HG02571 (cell line): ENCODE measurements around the gene GSK3A.
"Not testable (repeated sequence)": the region's sequence is repeated elsewhere in the genome, so short reads cannot be mapped to it uniquely, and the experiment has no call there.

Experiments
- ATAC-seq: cut with Tn5 transposase; IDR thresholded peaks from one replicate; pipeline ENCODE4 v1.9.1; 2021; ENCODE audit warnings: mild to moderate bottlenecking, moderate library complexity; ENCODE audit not compliant: unreplicated experiment

The GSK3A gene

DNA sequence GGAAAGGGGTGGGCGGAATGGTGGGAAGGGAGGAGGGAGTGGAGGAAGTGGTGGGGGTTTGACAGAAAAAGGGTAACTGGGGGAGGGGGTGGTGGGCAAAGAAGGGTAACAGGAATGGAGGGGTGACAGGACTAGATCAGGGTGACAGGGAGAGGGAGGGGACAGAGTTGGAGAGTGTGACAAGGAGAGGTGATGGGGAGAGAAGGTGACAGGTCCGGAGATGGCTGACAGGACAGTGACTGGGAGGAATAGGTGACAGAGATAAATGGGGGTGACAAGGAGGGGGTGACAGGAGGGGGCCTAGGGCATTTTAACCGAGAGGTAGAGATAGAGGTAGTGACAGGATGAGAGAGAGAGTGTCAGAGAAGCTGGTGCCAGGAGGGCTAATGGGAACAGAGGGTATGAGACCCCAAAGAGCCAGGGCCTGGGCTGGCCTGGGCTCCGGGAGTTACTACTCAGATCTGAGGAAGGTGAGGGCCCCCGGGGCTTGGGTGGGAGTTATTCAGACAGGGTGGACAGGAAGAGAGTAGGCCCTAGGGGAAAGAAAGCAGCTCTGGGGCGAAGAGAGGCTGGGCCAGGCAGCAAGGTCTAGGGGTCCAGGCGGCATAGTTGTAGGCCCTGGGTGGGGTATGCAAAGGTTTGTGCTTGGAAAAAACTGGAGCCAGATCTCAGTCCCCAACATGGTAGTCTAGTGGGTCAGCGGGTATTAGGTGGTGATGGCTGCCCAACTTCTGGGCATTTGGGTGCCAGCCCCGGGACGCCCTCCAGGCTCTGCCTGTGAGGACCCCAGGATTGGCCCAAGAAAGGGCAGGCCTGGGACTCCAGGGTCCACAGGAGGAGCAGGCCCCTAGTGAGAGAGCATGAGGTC is 27.3 kb upstream of the GSK3A start:
- no peak for ATAC-seq

DNA sequence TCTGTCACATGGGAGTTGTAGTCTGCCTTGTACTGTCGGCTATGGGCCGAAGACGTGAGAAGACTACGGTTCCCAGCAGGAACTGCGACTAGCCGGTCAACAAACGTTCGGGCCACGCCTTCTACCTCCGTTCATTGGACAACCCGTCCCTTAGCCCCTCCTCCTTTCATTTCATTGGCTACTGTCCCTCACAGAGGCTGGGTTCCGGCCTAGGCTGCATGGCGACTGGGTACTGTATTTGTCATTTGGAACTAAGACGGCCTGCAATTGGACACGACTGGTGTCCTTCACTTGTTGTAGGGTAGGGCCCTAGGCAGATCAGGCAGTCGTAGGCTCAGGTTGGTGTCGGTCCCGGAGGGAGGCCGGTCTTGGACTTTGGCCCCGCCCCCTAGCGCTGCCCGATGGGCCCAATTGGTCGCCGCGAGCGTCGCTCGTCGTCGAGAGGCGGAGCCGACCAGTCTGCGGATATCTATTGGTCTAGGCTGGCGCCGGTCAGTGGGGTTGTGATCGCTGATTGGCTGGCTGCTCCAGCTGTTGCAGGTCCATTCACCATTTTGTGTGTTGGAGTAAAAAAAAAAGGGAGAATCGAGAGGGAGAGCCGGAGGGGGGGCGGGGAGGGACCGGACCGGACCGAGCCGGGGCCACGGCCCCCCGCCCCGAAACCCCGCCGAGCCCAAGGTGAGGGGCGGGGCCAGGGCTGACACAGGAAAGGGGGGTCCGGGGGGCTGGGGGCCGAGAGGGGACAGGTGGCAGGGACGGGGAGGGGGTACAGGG is 26.5 kb upstream of the GSK3A start, which contains the start of gene CIC:
Gene CIC, plus strand, starts transcription at position 549 of the 774 bp plus-strand sequence. CDS start 2,532 bp downstream, outside the sequence.
- peak; percentile 73 for ATAC-seq

DNA sequence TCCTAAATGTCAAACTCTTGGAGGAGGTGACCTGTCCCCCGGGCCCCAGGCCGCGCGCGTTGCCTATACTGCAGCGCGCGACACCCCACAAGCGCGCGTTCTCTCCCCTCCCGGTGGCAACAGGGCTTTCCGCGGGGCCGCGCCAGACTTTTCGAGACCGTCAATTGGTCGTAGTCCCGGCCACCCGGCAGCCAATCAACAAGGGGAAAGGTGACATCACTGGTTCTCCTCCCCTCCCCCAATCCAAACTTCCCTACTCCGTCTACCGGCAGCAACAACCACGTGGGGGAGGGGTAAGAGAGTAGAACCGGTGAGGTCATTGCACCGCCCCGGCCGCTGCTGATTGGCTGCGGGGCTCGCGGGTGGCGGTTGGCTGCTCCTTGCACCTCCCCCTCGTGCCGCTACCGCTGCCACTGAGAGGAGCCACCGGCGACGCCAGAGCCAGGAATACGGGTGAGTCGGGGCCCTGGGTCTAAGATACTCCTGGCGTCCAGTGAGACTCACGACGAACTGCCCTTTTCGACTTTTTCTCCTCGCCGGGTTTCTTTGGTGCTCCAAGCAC is 25.8 kb upstream of the GSK3A start:
- ATAC-seq: peak; percentile 49

DNA sequence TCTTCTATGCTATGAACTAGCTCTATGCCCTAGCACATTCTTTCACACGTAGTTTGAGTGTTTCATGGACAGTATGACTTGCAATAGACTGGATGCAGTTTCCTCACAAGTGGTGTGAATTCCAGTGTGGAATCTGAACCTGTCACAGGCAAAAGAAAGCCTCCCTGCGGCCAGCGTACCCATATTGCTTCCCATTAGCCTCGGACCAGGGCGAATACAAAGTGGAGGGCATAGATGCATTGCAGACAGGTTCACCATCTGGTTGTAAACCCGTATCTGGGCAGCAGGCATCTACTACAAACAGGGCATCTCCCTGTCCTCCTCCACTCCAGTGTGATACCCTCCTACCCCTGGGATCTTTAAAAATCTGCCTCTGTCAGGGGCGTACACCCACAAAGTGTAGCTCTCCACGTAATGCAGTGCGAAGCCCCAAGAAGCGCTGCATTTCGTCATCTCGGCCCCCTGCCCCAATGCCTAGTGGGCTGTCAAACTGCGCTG is 25.3 kb upstream of the GSK3A start:
- no peak for ATAC-seq

DNA sequence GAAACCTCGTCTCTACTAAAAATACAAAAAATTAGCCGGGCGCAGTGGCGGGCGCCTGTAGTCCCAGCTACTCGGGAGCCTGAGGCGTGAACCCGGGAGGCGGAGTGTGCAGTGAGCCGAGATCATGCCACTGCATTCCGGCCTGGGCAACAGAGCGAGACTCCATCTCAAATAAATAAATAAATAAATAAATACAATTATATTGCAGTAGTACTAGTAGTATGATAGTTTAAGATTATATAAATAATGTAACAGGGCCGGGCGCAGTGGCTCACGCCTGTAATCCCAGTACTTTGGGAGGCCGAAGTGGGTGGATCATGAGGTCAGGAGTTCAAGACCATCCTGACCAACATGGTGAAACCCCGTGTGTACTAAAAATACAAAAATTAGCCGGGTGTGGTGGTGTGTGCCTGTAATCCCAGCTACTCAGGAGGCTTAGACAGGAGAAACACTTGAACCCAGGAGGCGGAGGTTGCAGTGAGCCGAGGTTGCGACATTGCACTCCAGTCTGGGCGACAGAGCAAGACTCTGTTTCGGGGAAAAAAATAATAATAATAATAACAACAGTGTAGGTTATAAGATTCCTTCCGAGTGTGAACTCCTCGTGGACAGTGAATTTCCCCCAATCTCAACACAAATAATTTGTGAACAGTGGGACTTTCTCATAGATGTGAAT is 24.7 kb upstream of the GSK3A start:
- not testable (repeated sequence) for ATAC-seq

DNA sequence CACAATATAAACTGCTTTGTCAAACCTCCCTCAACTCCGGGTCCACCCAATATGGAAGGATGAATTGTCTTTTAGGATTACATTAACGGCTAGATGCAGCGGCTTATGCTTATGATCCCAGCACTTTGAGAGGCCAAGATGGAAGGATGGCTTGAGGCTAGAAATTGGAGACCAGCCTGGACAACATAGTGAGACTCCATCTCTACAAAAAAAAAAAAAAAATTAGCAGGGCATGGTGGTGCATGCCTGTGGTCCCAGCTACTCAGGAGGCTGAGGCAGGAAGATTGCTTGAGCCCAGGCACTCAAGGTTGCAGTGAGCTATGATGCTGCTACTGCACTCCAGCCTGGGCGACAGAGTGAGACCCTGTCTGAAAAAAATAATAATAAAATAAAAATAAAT is 23.7 kb upstream of the GSK3A start:
- not testable (repeated sequence) for ATAC-seq

DNA sequence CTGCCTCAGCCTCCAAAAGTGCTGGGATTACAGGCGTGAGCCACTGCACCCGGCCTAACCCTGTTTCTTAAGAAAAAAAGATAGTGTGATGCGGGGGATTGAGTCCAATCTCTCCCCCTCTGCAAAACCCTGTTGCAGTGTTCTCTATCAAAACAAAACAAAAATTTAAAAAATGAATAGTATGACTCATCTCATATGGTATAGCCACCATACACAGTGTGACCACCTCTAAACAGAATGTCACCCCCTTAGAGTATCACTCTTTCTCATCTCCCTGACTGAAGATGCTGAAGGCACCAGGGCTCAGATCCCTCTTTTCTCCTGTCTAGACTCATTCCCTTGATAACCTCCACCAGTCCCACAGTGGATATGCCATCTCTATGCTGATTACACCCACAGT is 19.4 kb upstream of the GSK3A start:
- ATAC-seq: no peak

DNA sequence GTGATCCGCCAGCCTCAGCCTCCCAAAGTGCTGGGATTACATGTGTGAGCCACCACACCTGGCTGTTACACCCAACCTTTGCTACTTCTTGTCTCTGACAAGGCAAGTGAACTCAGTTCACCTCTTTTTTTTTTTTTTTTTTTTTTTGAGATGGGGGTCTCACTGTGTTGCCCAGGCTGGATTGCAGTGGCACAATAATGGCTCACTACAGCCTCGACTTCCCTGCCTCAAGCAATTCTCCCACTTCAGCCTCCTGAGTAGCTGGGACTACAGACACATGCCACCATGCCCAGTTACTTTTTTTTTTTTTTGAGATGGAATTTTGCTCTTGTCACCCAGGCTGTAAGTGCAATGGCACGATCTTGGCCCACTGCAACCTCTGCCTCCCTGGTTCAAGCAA is 15.4 kb upstream of the GSK3A start:
- not testable (repeated sequence) for ATAC-seq

DNA sequence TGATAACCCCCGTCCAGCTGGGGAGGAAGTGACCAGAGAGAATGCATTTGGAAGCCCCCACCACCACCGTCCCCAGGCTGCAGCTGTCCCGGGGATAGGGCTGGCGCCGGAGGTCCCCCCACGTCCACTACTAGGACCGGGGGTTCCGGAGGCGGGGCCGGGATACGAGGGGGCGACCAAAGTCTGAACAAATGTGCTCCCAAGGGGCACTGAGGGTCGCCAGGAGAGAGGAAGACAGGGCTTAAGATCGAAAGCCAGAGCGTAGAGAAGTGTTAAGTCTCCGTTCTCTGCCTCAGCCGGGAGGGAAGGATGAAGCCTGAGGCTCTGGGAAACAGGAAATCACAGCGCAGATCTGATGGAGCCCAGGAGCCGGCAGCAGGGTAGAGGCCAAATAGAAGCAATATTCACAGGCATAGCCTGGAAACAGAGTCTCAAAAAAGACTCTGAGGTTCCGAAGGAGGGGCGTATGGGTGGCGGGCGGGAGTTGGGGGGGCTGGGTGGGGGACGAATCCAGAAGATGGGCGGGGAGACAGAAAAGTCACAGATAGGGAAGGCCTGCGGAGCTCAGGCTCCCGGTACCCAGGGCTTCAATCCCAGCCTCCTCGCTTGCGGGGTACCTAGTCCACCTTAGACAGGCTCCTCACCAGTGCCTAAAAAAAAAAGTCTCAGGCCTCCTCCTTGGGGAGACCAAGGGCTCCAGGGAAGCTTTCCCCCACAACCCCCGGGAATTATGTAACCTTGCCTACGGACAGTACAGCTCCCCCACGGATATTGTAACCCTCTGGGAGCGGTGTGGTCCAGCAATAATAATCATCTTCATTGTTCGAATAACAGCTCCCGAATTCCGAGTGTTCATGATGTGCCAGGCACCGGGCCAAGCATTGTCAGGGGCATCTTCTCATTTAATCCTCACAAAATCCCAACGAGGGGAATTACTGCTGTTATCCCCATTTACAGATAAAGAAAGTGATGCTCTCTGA is 13.7 kb upstream of the GSK3A start:
- no peak for ATAC-seq

DNA sequence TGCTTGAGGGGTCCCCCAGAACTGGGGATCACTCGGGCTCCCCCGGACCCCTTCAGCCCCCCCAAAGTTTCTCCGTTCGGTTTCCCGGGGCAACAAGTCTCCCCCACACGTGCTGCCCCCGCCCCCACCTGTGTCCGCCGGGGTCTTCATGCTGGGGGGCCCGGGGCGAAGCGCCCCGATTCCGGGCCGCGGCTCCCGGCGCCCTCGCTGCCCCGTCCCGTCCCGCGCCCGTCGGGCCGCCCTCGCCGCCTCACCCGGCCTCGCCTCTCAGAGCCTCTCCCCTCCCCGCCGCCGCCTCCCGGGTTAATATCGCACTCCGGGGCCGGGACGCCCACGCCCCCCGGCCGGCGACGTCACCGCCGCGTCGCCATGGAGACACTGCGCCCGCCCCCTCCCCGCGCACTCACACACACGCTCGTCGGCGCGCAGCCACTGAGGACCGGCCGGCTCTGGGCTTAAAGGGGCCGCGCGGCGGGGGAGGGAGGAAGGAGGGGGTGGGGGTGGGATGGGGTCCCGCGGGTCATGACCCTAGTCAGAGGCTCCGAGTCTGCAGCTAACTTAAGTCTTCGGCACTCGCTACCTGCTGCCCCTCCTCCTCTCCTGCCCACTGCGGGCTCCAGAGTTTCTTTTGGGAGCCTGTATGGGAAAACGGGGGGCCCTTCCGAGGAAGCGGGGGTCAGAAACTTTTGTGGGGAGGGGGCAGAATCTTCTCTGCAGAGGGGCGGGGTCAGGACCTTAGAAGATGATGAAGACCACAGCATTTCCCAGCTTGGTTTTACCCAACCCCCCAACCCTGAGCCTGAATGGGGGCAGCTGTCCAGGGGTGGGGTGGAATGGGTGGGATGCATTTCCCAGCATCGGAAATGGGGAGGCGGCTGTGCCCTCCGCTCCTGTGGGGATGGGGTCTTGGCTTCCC is 12.7 kb upstream of the GSK3A start, which contains the start of gene ERF:
Gene ERF, minus strand, starts transcription at position 279 of the 916 bp plus-strand sequence. Its CDS starts 129 bp downstream, at position 150.
- peak; percentile 55 for ATAC-seq

DNA sequence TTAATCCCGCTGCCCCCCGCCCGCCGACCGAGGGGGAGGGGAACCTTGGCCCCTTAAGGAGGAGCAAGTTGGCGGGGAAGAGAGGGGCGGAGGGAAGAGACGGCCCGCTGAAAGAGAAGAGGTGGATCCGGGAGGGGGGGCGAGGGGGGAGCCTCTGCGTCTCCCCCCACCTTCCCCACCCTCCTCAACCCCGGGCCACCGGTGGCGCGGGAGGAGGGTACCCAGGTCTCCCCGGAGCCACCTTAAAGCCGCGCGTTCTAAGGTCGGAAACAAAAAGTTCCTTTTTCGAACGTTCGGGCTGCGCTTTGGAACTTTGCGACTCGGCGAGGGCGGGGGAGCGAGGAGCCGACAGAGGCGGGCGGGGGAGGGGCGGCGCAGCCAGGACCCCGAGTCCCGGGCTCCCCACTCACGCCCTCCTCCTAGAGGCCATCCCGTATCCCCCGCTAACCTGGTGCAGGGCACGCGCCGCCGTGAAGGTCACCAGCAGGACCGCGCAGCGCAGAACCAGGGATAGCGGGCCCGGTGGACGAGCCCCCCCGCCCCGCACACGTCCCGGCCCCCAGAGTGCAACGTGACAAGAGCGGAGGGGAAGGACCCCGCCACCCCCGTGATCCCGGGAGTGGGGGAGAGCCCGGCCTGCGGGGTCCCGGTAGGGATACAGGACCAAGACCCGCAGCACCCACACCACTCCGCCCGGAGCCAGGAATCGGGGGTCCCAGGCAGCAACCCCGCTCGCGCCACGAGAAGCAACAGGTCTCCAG is 11.9 kb upstream of the GSK3A start:
- no peak for ATAC-seq

DNA sequence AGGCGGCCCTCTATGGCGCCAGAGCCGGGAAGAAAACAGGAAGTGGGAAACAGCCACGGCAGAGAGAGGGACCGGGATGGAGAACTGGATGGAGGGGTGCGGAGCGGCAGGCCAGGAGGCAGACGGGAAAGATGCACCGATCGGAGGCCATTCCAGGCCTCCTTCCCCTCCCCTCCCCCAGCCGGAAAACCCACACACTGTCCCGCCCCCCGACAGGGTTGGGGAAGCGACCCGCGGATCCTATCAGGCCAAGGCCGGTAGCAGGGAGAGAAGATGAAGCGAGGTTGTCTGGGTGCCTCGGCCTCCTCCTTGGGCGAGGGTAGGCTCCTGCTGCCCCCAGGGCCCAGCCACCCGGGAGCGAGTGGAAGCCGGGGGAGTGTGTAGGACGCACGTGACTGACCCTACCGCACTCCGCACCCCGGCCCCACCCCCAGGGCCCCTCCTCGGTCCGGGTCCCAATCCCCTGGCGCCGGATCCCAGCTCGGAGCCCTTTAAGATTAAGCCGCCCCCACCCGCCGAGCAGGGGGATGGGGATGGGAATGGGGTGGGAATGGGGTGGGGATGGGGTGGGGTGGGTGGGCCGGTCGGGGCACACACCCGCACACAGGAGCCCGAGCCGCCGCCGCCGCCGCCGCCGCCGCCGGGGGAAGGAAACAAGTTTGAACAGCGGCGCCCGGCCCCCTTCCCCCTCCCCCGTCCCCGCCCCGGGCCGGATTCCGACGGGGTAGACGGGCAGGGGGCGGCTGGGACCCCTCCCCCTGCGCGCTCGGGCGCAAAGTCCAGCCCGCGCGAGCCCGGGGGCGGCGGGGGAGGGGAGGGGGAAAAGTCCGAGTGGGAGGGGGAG is 11.1 kb upstream of the GSK3A start:
- no peak for ATAC-seq

DNA sequence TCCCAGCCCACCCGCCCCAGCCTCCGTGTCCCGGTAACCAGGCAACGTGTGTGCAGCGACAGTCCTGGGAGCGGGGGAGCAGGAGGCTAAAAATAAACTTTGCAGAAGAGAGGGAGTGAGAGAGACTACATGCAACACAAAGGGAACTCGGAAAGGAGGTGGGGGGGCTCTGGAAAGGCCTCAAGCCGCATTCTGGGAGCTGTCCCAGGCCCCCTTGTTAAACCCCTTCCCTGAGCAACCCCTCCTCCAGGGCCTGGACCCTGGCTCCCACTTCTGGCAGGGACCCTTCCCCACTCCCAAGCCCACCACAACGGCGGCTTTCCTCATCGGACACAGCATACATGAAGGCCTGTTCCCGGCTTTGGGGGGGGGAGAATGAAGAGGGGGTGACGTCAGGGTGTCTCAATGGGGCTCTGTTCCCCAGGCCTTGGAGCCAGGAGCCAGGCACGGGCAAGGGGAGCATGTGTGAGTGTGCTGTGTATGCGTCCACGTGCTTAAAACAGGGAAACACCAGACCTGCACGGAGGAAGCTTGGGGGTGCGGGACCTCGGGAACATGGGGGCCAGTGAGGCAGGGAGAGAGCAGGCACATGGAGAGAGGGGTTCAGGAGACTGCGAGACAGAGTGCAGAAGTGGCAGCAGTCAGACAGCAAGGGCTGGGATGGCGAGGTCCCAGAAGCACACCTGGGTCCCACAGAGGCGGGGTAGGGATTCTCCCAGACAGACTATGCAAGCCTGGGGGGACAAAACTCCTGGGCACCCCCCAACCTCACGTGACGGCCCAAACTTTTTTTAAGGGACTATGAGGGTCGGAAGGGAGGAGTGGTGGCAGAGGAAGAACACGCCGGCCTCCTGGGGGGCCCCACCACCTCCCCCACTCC is 10.2 kb upstream of the GSK3A start:
- no peak for ATAC-seq

DNA sequence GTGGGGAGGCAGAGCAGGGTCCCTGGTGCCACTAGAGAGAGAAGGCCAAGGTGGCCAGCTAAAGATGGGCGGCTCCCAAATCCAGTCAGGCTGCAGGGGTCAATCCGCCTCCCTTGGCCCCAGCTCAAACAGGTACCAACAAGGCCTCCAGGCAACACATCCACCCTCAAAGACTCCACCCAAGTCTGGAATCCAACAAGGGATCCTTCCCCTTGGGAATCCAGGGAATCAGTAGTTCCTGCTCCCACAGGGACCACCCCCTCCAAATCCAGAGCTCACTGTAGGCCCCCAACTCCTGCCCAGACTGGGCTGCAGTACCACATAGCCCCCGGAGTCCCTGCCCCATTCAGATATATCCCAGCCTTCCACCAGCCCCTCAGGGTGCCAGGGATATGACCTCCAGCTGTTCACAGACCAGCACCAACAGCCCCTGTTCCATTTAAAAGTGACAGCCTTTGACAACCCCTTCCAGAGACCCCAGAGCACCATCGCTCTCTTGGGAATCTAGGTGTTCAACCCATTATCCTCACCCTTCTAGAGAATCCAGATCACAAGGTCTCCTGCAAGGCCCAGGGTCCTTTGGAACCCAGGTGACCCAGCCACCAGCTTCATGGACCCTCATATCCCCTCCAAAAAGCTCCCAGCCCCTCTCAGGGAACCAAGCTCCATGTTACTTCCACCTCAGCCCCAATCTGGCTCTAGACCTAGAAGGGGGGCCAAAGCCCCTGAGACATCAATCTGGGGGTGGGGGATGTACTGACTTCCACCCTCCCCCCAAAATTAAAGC is 9.4 kb upstream of the GSK3A start:
- no peak for ATAC-seq
